Erythroblast (primary cell): ENCODE measurements around the gene CD27.
"Not testable (repeated sequence)": the region's sequence is repeated elsewhere in the genome, so short reads cannot be mapped to it uniquely, and the experiment has no call there.

Experiments
- DNase-seq, 2 experiments: peaks; one replicate each; lab custom pipeline; 2025; lab: John Stamatoyannopoulos, UW
- GATA1 ChIP-seq: IDR thresholded peaks from 2 replicates; pipeline ENCODE4 v1.6.1; 2011; ENCODE audit warnings: low read depth, mild to moderate bottlenecking, control low read depth, low read length, moderate library complexity
- POLR2A ChIP-seq: IDR thresholded peaks from 2 replicates; pipeline ENCODE4 v1.6.1; 2011; ENCODE audit warnings: mild to moderate bottlenecking, low read length

CD27 gene

DNA sequence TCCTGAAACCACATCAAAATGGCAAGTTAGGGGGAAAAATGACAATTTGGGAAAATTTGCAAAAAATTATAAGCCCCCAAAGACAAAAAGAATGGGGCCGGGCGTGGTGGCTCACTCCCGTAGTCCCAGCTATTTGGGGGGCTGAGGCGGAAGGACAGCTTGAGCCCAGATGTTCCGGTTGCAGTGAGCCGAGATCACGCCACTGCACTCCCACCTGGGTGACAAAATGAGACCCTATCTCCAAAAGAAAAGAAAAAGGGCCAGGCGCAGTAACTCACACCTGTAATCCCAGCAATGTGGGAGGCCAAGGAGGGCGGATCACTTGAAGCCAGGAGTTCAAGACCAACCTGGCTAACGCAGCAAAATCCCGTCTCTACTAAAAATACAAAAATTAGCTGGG lies 27.7 kb downstream of the CD27 start:
- no peak for TF ChIP-seq GATA1
- no peak for TF ChIP-seq POLR2A
- DNase-seq = no peak

GRCh38 chr12:6475233-6475975 lies 30.6 kb downstream of the CD27 start:
- not testable (repeated sequence) for DNase-seq

DNA sequence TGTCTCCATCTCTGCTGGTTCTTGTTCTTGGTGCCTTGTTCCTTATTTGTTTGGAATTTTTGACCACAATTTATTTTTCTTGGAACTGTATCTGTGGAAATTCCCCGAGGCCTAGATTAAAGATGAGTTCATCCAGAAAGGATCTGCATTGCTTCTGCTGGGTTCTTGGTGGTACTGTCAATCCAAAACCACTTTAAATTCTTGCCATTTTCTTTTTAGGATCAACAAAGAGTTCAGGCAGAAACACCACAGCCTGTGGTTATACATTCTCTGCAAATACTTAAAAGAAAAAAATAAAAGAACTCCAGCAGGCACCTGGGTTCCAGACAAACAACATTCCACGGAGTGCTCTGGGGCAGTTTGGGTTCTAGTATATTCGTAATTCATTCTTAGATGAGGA lies 31.7 kb downstream of the CD27 start:
- TF ChIP-seq POLR2A (no peak), GATA1 (no peak)
- no peak for DNase-seq

DNA sequence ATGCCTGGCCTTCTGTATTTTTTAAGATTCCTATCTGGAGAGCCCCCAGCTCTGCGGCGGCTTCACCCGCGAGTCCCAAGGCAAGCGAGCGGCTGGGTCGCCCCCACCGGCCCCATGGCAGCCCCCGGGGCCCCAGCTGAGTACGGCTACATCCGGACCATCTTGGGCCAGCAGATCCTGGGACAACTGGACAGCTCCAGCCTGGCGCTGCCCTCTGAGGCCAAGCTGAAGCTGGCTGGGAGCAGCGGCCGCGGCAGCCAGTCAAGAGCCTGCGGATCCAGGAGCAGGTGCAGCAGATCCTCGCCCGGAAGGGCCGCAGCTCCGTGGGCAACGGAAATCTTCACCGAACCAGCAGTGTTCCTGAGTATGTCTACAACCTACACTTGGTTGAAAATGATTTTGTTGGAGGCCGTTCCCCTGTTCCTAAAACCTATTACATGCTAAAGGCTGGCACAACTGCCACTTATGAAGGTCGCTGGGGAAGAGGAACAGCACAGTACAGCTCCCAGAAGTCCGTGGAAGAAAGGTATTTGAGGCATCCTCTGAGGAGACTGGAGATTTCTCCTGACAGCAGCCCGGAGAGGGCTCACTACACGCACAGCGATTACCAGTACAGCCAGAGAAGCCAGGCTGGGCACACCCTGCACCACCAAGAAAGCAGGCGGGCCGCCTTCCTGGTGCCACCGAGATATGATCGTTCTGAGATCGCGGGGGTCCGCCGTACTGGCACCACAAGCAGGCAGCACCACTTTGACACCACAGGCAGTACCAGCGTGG lies 33.0 kb downstream of the CD27 start:
- DNase-seq = not testable (repeated sequence)

GRCh38 chr12:6478416-6478815 lies 33.7 kb downstream of the CD27 start:
- no peak for DNase-seq

DNA sequence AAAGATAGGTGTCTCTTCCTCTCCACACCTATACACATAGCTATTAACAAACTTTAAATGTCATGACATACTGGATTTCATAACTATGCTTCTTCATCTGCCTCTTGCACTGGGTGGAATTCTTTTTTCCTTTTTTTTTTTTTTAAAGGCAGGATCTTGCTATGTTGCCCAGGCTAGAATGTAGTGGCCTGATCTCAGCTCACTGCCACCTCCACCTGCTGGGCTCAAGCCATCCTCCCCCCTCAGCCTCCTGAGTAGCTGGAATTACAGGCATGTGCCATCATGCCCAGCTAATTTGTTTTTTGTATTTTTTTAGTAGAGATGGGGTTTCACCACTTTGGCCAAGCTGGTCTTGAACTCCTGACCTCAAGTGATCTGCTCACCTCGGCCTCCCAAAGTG lies 43.5 kb downstream of the CD27 start:
- TF ChIP-seq GATA1 (no peak), POLR2A (no peak)
- no peak for DNase-seq

More at GRCh38 chr12:6478416-6478815, 33.7 kb downstream of the CD27 start:
- TF ChIP-seq POLR2A (no peak), GATA1 (no peak)

GRCh38 chr12:6489449-6489848 lies 44.7 kb downstream of the CD27 start:
- TF ChIP-seq GATA1 (no peak), POLR2A (no peak)
- no peak for DNase-seq

DNA sequence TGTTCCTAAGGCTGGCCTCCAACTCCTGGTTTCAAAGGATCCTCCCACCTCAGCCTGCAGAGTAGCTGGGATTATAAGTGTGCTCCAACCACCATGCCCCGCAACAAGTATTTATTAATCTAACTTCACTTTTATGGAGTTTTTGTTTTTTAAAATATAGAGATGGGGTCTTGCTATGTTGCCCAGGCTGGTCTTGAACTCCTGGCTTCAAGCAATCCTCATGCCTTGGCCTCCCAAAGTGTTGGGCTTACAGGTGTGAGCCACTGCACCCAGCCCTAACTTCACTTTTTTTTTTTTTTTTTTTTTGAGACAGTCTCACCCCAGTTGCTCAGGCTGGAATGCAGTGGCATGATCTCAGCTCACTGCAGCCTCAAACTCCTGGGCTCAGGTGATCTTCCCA lies 45.9 kb downstream of the CD27 start:
- not testable (repeated sequence) for DNase-seq

DNA sequence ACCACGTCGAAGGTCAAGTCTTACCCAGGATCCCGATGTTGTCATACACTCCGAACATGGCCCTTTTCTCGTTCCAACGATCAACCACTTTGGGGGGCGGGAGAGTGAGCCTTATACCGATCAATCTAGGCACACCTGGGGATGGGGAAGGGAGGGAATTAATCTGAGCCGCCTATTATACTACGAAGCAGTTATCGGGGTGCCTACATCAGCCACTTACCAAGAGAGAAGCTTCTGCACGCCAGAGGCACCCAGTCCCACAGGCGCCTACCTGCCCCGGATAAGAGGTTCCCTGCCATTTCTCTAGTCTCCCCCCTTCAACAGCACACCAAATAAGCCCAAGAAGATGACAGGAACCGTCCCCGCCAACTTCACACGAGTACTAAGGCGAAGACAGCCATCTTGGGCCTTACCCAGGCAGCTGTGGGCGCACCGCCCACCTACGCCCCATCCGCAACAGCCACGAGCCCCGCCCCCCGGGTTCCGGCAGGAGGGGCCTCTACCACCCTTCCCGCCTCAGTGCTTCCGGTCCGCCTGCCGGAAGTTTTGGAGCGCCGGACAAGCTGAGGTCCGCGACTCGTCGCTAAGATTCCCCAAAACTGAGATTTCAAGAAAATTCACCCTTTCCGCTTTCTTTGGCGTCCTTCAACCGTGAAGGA lies 48.2 kb downstream of the CD27 start, which contains the start of gene MRPL51:
TSS of gene MRPL51 (minus strand) at position 425 of the 659 bp plus-strand sequence. CDS start at position 299, 126 bp downstream.
- no peak for TF ChIP-seq GATA1
- peak; percentile 97 for TF ChIP-seq POLR2A
- DNase-seq = peak; percentile 97

GRCh38 chr12:6493497-6494257 lies 48.9 kb downstream of the CD27 start, which contains the start of gene NCAPD2:
Gene NCAPD2, plus strand, starts transcription at chr12:6494102. Its CDS starts 997 bp downstream, at chr12:6495099.
- peak; percentile 70 for TF ChIP-seq POLR2A
- no peak for TF ChIP-seq GATA1

GRCh38 chr12:6494258-6494743 lies 49.5 kb downstream of the CD27 start:
- peak; percentile 72 to 78 for DNase-seq
- no peak for TF ChIP-seq GATA1

More at GRCh38 chr12:6493497-6494257, 48.9 kb downstream of the CD27 start, which contains the start of gene NCAPD2:
- peak; percentile 97 to 98 for DNase-seq

- DNase-seq = peak; percentile 34 to 53
- TF ChIP-seq POLR2A = no peak
- TF ChIP-seq GATA1 = no peak
Observed at GRCh38 chr12:6494968-6495367, 50.2 kb downstream of the CD27 start.

- not testable (repeated sequence) for DNase-seq
Observed at GRCh38 chr12:6497291-6497690, 52.5 kb downstream of the CD27 start.

DNA sequence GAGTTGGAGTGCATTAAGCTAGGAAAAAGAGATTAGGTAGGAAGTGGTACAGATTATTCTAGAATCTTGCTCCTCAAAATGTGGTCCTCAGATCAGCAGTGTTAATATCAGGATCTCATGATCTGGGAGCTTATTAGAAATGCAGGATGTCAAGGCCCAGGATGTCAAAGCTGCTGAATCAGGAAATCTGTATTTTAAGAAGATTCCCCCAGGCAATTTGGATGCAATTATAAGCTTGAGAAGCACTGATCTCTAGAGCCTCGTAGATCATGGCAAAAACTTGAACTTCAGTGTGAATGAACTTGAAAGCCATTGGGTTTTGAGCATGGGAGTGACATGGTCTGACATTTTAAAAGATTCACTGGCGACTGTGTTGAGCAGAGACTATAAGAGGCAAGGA lies 55.7 kb downstream of the CD27 start:
- DNase-seq = no peak
- no peak for TF ChIP-seq POLR2A
- TF ChIP-seq GATA1 = no peak
